Activated T-helper 1 cell treated with anti-CD3 and anti-CD28 coated beads, Interleukin-12 subunit alpha, Interleukin-12 subunit beta, Interleukin-2, Interleukin-4 antibody, amounts not matched to agents 30 ng/mL and 10 ng/mL and 1 ng/mL, durations not matched to agents 14 hours and 24 hours and 36 hours (primary cell): ENCODE measurements around the gene UBL4A. TPM values are rescaled to one million over a fixed set of nuclear protein-coding genes. Genes with fewer than 3 reads are reported as not detected.

Experiments used
- DNase-seq: peaks from one replicate; pipeline ENCODE4 v3.0.0; 2021; ENCODE audit warnings: low spot score
- H3K27ac Mint-ChIP-seq: one replicate; pipeline ENCODE4 v1.8.0; 2021; ENCODE audit warnings: mild to moderate bottlenecking, mixed read lengths
- H3K27me3 Mint-ChIP-seq: one replicate; pipeline ENCODE4 v1.8.0; 2022; ENCODE audit warnings: mild to moderate bottlenecking, moderate library complexity, mixed read lengths; ENCODE audit not compliant: insufficient read depth
- H3K36me3 Mint-ChIP-seq: one replicate; pipeline ENCODE4 v1.8.0; 2021; ENCODE audit warnings: low read depth, mixed read lengths
- H3K4me1 Mint-ChIP-seq: one replicate; pipeline ENCODE4 v1.8.0; 2021; ENCODE audit warnings: low read depth, mixed read lengths
- H3K4me3 Mint-ChIP-seq: one replicate; pipeline ENCODE4 v1.8.0; 2021; ENCODE audit warnings: mild to moderate bottlenecking, moderate library complexity, mixed read lengths
- H3K9me3 Mint-ChIP-seq: one replicate; pipeline ENCODE4 v1.8.0; 2021; ENCODE audit warnings: mixed read lengths
- intact Hi-C: fragments of 100-400 bp; cut with micrococcal nuclease; formaldehyde crosslinking; loops from one replicate; pipeline ENCODE4 v1.15.1; 2024
- total RNA-seq: library from RNA; stranded (reverse); gene quantifications from 2 replicates; pipeline ENCODE4 v1.2.3, GENCODE V29; 2022

The UBL4A gene
- total RNA-seq, 1 donor from 2014 or later, result 59.2 TPM

DNA sequence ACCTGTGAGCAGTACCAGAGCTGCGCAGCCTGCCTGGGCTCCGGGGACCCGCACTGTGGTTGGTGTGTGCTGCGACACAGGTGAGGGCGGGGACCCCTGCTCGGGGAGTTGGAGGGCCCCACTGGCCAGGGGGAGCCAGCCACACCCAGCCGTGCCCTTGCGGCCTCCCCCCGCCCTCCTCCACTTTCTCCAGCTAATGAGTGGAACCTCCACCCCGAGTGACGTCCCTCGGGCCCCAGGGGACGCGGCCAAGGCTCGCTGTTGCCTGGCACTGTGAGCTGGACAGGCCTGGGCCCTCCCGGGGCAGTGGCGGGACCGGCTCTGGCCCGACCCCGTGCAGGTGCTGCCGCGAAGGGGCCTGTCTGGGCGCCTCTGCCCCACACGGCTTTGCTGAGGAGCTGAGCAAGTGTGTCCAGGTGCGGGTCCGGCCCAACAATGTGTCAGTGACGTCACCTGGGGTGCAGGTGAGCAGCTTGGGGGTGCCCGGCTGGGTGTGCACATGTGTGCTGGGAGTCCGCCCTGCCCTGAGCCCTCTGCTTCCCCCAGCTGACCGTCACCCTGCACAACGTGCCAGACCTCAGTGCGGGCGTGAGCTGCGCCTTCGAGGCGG, 22.7 kb downstream of the UBL4A start:
- Mint-ChIP-seq H3K9me3 (no peaks in the 10 kb centered on the region), H3K27ac (no peak overlapping the region), H3K27me3 (no peaks in the 10 kb centered on the region), H3K4me3 (no peak overlapping the region), H3K4me1 (no peaks in the 10 kb centered on the region), H3K36me3 (peaks cover 2% of the 10 kb centered on the region)
- intact Hi-C loops, result no loop called here
- DNase-seq, result no peak

DNA sequence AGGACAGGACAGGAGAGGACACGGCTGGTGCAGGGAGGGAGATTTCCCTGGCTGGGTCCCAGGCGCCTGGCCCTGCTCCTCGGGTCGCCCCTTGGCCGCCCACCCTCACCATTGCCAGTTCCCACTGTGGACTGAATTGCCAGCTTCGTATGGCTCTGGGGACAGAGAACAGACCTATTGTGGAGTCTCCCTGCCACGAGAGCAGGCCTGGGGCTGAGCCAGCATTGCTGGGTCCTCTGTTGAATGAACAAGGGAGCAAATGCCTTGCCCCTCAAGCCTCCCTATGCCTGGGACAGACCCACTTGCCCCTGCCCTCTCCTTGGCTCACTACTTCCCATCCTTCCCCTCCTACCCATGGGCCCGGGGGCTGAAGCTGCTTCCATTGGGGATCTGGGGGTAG, 24.0 kb downstream of the UBL4A start:
- intact Hi-C loops, result no loop called here
- no peak overlapping the region for H3K4me3 Mint-ChIP-seq
- H3K27ac Mint-ChIP-seq, result no peak overlapping the region
- peaks cover 2% of the 10 kb centered on the region for H3K4me1 Mint-ChIP-seq
- no peaks in the 10 kb centered on the region for H3K27me3 Mint-ChIP-seq
- H3K36me3 Mint-ChIP-seq, result peaks cover 2% of the 10 kb centered on the region
- H3K9me3 Mint-ChIP-seq, result no peaks in the 10 kb centered on the region
- no peak for DNase-seq

DNA sequence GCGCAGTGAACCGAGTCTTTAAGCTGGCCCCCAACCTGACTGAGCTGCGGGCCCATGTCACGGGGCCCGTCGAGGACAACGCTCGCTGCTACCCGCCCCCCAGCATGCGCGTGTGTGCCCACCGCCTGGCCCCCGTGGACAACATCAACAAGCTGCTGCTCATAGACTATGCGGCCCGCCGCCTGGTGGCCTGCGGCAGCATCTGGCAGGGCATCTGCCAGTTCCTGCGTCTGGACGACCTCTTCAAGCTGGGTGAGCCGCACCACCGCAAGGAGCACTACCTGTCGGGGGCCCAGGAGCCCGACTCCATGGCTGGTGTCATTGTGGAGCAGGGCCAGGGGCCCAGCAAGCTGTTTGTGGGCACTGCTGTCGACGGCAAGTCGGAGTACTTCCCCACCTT, 26.1 kb downstream of the UBL4A start:
- Mint-ChIP-seq H3K4me3 (peak overlapping the region; percentile 83), H3K36me3 (peaks cover 2% of the 10 kb centered on the region), H3K9me3 (no peaks in the 10 kb centered on the region), H3K27me3 (no peaks in the 10 kb centered on the region), H3K27ac (no peak overlapping the region), H3K4me1 (peaks cover 5% of the 10 kb centered on the region)
- DNase-seq, result no peak
- intact Hi-C loops, result no loop called here

DNA sequence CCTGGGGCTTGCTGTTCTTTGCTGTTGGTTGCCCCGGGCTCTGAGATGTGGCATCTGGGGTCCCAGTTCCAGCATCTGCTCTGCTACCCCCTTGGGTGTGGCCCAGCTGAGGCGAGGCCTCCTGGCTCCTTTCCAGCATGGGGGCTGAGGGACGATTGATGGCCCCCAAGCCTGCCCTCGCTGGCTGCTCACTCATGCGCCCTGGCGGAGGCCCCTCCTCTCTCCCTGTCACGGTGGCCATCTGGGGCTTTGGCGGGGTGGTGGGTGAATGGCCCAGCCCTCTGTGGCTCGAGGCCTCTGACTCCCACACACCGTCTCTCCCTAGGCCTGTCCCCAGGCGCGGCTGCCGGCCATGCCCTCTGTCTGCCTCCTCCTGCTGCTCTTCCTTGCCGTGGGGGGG, 26.6 kb downstream of the UBL4A start:
- H3K27ac Mint-ChIP-seq, result no peak overlapping the region
- H3K9me3 Mint-ChIP-seq, result no peaks in the 10 kb centered on the region
- intact Hi-C loops, result no loop called here

DNA sequence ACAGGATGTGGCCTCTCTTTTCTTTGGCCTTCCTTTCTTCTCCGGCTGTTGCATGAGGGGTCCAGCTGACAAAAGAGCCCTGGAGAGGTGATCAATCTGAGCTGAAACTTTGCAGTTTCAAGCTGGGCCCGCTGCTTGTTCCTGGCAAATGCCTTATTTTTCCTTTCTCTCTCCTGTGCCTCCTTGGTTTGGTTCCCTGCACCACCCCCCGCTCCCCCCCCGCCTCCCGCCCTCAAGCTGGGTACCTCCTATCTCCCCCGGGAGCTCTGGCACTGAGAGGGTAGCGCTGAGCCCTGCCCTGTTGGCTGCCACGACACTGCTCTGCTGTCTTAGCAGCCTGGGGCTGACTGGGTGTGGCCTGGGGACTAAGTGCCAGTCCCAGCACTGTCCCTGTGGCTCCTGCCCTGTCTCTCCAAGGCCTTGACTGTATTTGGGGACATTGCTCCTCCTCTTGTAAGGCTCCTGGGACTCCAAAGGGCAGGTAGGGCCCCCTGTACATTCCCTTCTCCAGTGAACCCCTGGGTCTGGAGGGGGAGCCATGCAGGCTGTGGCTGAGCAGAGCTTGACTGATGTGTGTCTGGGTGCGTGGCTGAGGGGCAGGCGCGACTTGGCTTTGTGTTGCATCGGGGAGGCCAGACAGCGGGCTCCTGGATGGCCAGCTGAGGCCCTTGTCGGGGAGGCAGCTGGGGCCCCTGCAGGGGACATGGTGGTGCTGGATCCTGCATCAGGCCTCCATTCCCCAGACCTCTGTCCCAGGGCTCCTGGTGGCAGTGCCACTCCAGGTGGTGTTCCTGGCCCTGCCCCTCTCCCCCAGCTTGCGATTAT, 27.2 kb downstream of the UBL4A start:
- intact Hi-C loops, result no loop called here

More for the DNA sequence above, 26.6 kb downstream of the UBL4A start:
- Mint-ChIP-seq H3K4me1 (peaks cover 5% of the 10 kb centered on the region), H3K36me3 (peaks cover 2% of the 10 kb centered on the region), H3K4me3 (peak overlapping the region; percentile 83), H3K27me3 (no peaks in the 10 kb centered on the region)
- no peak for DNase-seq

GRCh38 chrX:154458116-154458953, 28.1 kb downstream of the UBL4A start, which contains the start of gene PLXNA3:
TSS of gene PLXNA3 (plus strand) at chrX:154458281. CDS start at chrX:154460184, 1,903 bp downstream.
- H3K27me3 Mint-ChIP-seq, result no peaks in the 10 kb centered on the region
- H3K4me3 Mint-ChIP-seq, result peak within 1 kb of the TSS; percentile 96
- intact Hi-C loops, result no loop called here
- H3K36me3 Mint-ChIP-seq, result peaks cover 9% of the 10 kb centered on the region
- H3K9me3 Mint-ChIP-seq, result no peaks in the 10 kb centered on the region
- H3K27ac Mint-ChIP-seq, result peak within 1 kb of the TSS; percentile 94
- peak; percentile 38 for DNase-seq
- H3K4me1 Mint-ChIP-seq, result peaks cover 5% of the 10 kb centered on the region

More for the DNA sequence above, 27.2 kb downstream of the UBL4A start:
- Mint-ChIP-seq H3K9me3 (no peaks in the 10 kb centered on the region), H3K4me1 (peaks cover 5% of the 10 kb centered on the region), H3K27ac (peak overlapping the region; percentile 48), H3K4me3 (peak overlapping the region; percentile 83), H3K36me3 (peaks cover 7% of the 10 kb centered on the region), H3K27me3 (no peaks in the 10 kb centered on the region)
- no peak for DNase-seq

GRCh38 chrX:154457491-154458115, 28.8 kb downstream of the UBL4A start:
- H3K9me3 Mint-ChIP-seq, result no peaks in the 10 kb centered on the region
- H3K4me1 Mint-ChIP-seq, result peaks cover 5% of the 10 kb centered on the region
- H3K27ac Mint-ChIP-seq, result peak overlapping the region; percentile 94
- peak overlapping the region; percentile 96 for H3K4me3 Mint-ChIP-seq
- H3K36me3 Mint-ChIP-seq, result peaks cover 11% of the 10 kb centered on the region
- intact Hi-C loops, result no loop called here
- peak; percentile 39 for DNase-seq
- no peaks in the 10 kb centered on the region for H3K27me3 Mint-ChIP-seq

DNA sequence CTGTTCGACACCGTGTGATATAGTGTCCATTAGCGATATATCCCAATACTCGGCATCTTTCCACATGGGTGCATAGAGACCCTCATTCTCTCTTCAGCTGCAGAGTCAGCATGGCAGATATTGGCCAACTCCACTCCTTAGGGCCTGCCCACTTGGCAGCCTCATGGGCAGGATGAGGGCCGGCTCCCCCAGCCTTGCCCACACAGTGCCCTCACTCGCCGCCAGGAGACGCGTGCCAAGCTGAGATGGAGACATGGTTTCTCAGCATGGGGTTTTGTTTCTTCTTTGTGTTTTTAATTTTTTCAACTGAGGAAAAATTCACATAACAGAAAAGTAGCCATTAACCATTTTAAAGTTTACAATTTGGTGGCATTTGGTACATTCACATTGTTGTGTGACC, 33.6 kb downstream of the UBL4A start:
- no peak overlapping the region for H3K4me3 Mint-ChIP-seq
- H3K4me1 Mint-ChIP-seq, result peaks cover 5% of the 10 kb centered on the region
- DNase-seq, result no peak
- H3K27me3 Mint-ChIP-seq, result no peaks in the 10 kb centered on the region
- H3K27ac Mint-ChIP-seq, result no peak overlapping the region
- intact Hi-C loops, result no loop called here
- no peaks in the 10 kb centered on the region for H3K9me3 Mint-ChIP-seq
- peaks cover 14% of the 10 kb centered on the region for H3K36me3 Mint-ChIP-seq

DNA sequence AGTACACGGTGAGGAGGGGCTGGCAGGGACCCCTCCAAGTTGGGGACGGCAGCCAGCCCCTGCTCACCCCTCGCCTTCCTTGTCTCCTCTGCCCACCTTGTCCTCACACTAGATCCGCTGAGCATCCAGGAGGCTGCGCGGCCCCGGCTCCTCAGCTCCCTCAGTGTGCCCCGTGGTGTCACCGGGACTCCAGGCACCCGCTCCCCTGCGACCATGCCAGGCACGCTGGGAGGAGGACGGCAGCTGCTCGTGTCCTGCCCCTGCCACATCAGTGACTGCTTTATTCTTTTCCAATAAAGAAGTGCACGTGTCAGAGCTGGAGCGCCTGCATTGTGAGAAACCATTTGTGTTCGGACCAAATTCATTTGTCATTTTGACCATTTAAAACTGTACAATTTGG, 36.1 kb downstream of the UBL4A start:
- no peaks in the 10 kb centered on the region for H3K4me1 Mint-ChIP-seq
- intact Hi-C loops, result no loop called here
- H3K27ac Mint-ChIP-seq, result no peak overlapping the region
- H3K27me3 Mint-ChIP-seq, result no peaks in the 10 kb centered on the region
- no peaks in the 10 kb centered on the region for H3K9me3 Mint-ChIP-seq
- no peak for DNase-seq
- H3K4me3 Mint-ChIP-seq, result no peak overlapping the region
- peaks cover 20% of the 10 kb centered on the region for H3K36me3 Mint-ChIP-seq

DNA sequence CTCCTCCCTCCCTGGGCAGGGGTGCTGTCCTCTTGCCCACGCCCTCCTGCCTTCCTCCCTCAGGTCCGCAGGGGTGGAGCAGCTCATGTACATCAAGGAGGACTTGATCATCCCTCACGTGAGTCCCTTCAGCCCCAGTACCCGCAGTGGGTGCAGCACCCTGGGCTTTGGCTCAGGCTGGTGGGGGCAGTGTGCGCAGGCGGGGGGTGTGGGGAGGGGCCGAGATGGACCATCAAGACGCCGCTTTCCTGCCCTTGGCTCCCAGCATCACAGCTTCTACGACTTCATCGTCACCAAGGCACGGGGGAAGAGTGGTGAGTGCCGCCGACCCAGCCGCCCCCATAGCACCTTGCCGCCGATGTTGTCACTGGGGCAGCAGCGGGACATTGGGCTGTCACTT, 36.8 kb downstream of the UBL4A start:
- intact Hi-C loops, result no loop called here

GRCh38 chrX:154448484-154448883, 37.9 kb downstream of the UBL4A start:
- H3K27ac Mint-ChIP-seq, result no peak overlapping the region
- H3K36me3 Mint-ChIP-seq, result peaks cover 13% of the 10 kb centered on the region
- DNase-seq, result no peak
- intact Hi-C loops, result no loop called here
- H3K27me3 Mint-ChIP-seq, result no peaks in the 10 kb centered on the region
- H3K4me1 Mint-ChIP-seq, result no peaks in the 10 kb centered on the region
- no peak overlapping the region for H3K4me3 Mint-ChIP-seq
- H3K9me3 Mint-ChIP-seq, result no peaks in the 10 kb centered on the region

More for the DNA sequence above, 36.8 kb downstream of the UBL4A start:
- DNase-seq, result no peak
- Mint-ChIP-seq H3K4me3 (no peak overlapping the region), H3K9me3 (no peaks in the 10 kb centered on the region), H3K36me3 (peaks cover 19% of the 10 kb centered on the region), H3K4me1 (no peaks in the 10 kb centered on the region), H3K27ac (no peak overlapping the region), H3K27me3 (no peaks in the 10 kb centered on the region)

GRCh38 chrX:154446430-154446829, 40.0 kb downstream of the UBL4A start:
- intact Hi-C loops, result no loop called here
- Mint-ChIP-seq H3K27me3 (no peaks in the 10 kb centered on the region), H3K27ac (no peak overlapping the region), H3K4me3 (peak overlapping the region; percentile 42), H3K9me3 (no peaks in the 10 kb centered on the region), H3K36me3 (peaks cover 11% of the 10 kb centered on the region), H3K4me1 (no peaks in the 10 kb centered on the region)
- DNase-seq, result no peak
